ENCODE data around the gene TMEM97. TPM values are rescaled to one million over a fixed set of nuclear protein-coding genes. Genes with fewer than 3 reads are reported as not detected.
A peak's percentile ranks its signal among the peaks of the same experiment; 100 is the strongest.

TMEM97 gene
- total and polyA plus RNA-seq, 9 of the 15 experiments (the other 6 are each of a cell fraction or from before 2014, with no cell fraction given): 34.6 to 121 (median 76.0) TPM

GRCh38 chr17:28327031-28327607, 8.1 kb downstream of the TMEM97 start:
- Histone ChIP-seq H3K9ac (ENCODE audit: insufficient read depth in 1 of 2, low read depth in 2 of 2, low read length in 2 of 2) (no peak overlapping the region), H3K79me2 (ENCODE audit: control insufficient read depth, insufficient read depth, low read length) (peaks cover 37% of the 10 kb centered on the region), H3K36me3 (ENCODE audit: control insufficient read depth, insufficient read depth, low read length) (peaks cover 79% of the 10 kb centered on the region), H3K27ac (ENCODE audit: extremely low read depth, low read depth, low read length) (no peak overlapping the region), H3K4me2 (ENCODE audit: insufficient read depth, low read length) (no peak overlapping the region), H3K9me3 (replicated peaks; ENCODE audit: control insufficient read depth, insufficient read depth, low read depth, low read length) (no peaks in the 10 kb centered on the region; the same call in 1 of the 2 replicates), H3K4me3 (no peak overlapping the region), H2AFZ (ENCODE audit: low read depth, low read length) (no peak overlapping the region), H4K20me1 (replicated peaks; ENCODE audit: control insufficient read depth, insufficient read depth, low read length) (0 out of 2 replicates have a peak, but pooled peaks cover 11% of the 10 kb centered on the region), H3K4me1 (replicated peaks in 1 of 2; ENCODE audit: control insufficient read depth in 2 of 2, insufficient read depth in 2 of 2, low read length in 2 of 2) (peaks cover 3 to 6% of the 10 kb centered on the region in 2 experiments; a peak in 3 of 5 replicates), H3K9me1 (ENCODE audit: control insufficient read depth, insufficient read depth, low read length) (no peaks in the 10 kb centered on the region), H3K27me3 (ENCODE audit: control insufficient read depth in 2 of 2, insufficient read depth in 2 of 2, low read length in 2 of 2) (no peaks in the 10 kb centered on the region)
- POLR2A ChIA-PET: interaction anchor here (0.6 to 2.4 kb wide), 3 partner anchors 9 to 449 kb away, joined by 3 to 19 read pairs (median 3); partner anchors contain the start of gene TMEM97
- no peak for FAIRE-seq
- intact Hi-C loops (cut with micrococcal nuclease): no loop called here
- ATAC-seq: no peak
- 88% methylated on average over 9 of the region's 9 CpGs for WGBS (ENCODE audit: insufficient coverage, low coverage, missing lambda C conversion rate)
- TF ChIP-seq POLR2A (conservative IDR thresholded peaks at IDR 0.05): 0 out of 2 replicates have a peak, but pooled peaks have one; percentile 18
- no peak for TF ChIP-seq HSF4 (CRISPR knock-in tag; IDR thresholded peaks at IDR 0.05; ENCODE audit: borderline replicate concordance)
- BruUV-seq (replicated peaks): no TSS peak
- CTCF ChIA-PET (ENCODE audit: low intra/inter-chr PET ratio): no interaction called here
- DNase-seq (ENCODE audit: extremely low read depth in 1 of 4, low spot score in 3 of 4): no peak
- in situ Hi-C loops (cut with MboI): no loop called here

DNA sequence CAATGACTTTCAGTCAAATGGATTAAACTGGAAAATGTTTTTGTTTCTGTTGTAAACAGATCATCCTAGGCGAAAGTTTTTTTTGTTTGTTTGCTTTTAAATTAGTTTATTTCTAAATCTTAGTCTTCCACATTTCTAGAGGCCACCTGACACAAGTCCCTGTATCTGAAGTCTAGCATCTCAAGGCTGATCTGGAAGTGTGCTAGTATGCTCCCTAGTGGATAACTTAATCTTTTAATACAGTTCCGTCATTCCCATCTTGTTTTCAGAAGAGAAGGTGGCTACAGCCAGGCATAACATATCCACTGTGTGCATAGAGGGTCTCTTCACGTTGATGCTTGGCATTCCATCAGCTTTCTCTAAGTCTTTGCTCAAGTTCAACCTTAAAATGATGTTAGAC, 8.7 kb downstream of the TMEM97 start:
- BruUV-seq (replicated peaks): no TSS peak
- H3K27ac ChIP-seq (ENCODE audit: extremely low read depth, low read depth, low read length): no peak overlapping the region
- in situ Hi-C loops (cut with MboI) (no loop called here), intact Hi-C loops (cut with micrococcal nuclease) (no loop called here)
- ChIA-PET POLR2A (interaction anchor here (0.6 to 2.4 kb wide), 3 partner anchors 9 to 450 kb away, joined by 3 to 19 read pairs (median 3); partner anchors contain the start of gene TMEM97), CTCF (ENCODE audit: low intra/inter-chr PET ratio) (no interaction called here)
- H3K4me1 ChIP-seq (replicated peaks in 1 of 2; ENCODE audit: control insufficient read depth in 2 of 2, insufficient read depth in 2 of 2, low read length in 2 of 2): peaks cover 3 to 4% of the 10 kb centered on the region in 2 experiments; a peak in 3 of 5 replicates
- H3K36me3 ChIP-seq (ENCODE audit: control insufficient read depth, insufficient read depth, low read length): peaks cover 74% of the 10 kb centered on the region
- no peak for TF ChIP-seq ZNF77 (CRISPR knock-in tag; IDR thresholded peaks at IDR 0.05)
- TF ChIP-seq, protein P1, sequence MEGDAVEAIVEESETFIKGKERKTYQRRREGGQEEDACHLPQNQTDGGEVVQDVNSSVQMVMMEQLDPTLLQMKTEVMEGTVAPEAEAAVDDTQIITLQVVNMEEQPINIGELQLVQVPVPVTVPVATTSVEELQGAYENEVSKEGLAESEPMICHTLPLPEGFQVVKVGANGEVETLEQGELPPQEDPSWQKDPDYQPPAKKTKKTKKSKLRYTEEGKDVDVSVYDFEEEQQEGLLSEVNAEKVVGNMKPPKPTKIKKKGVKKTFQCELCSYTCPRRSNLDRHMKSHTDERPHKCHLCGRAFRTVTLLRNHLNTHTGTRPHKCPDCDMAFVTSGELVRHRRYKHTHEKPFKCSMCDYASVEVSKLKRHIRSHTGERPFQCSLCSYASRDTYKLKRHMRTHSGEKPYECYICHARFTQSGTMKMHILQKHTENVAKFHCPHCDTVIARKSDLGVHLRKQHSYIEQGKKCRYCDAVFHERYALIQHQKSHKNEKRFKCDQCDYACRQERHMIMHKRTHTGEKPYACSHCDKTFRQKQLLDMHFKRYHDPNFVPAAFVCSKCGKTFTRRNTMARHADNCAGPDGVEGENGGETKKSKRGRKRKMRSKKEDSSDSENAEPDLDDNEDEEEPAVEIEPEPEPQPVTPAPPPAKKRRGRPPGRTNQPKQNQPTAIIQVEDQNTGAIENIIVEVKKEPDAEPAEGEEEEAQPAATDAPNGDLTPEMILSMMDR (IDR thresholded peaks at IDR 0.05 in 2 of 3, conservative IDR thresholded peaks at IDR 0.05 in 1 of 3; ENCODE audit: insufficient read depth in 2 of 3, low read depth in 1 of 3, low read length in 3 of 3): peak in 1 of 3 experiments; percentile 19; a peak in 2 of 6 replicates
- no peak overlapping the region for H3K4me3 ChIP-seq
- no peak overlapping the region for H2AFZ ChIP-seq (ENCODE audit: low read depth, low read length)
- DNase-seq (ENCODE audit: extremely low read depth in 1 of 4, low spot score in 3 of 4) (no peak), ATAC-seq (peak; percentile 42; the same call in 1 of the 3 replicates), FAIRE-seq (no peak)
- no peaks in the 10 kb centered on the region for H3K9me1 ChIP-seq (ENCODE audit: control insufficient read depth, insufficient read depth, low read length)
- no peak overlapping the region for H3K4me2 ChIP-seq (ENCODE audit: insufficient read depth, low read length)
- H4K20me1 ChIP-seq (replicated peaks; ENCODE audit: control insufficient read depth, insufficient read depth, low read length): 0 out of 2 replicates have a peak, but pooled peaks cover 6% of the 10 kb centered on the region
- no peaks in the 10 kb centered on the region for H3K27me3 ChIP-seq (ENCODE audit: control insufficient read depth in 2 of 2, insufficient read depth in 2 of 2, low read length in 2 of 2)
- peaks cover 31% of the 10 kb centered on the region for H3K79me2 ChIP-seq (ENCODE audit: control insufficient read depth, insufficient read depth, low read length)
- no peaks in the 10 kb centered on the region; the same call in 1 of the 2 replicates for H3K9me3 ChIP-seq (replicated peaks; ENCODE audit: control insufficient read depth, insufficient read depth, low read depth, low read length)
- H3K9ac ChIP-seq (ENCODE audit: insufficient read depth in 1 of 2, low read depth in 2 of 2, low read length in 2 of 2): no peak overlapping the region
- 64% methylated on average over 3 of the region's 3 CpGs for WGBS (ENCODE audit: insufficient coverage, low coverage, missing lambda C conversion rate)

Data from K562 (cell line).